HG02588 (cell line): ENCODE data around the gene EPDR1.

Experiments
- ATAC-seq: cut with Tn5 transposase; IDR thresholded peaks from one replicate; pipeline ENCODE4 v1.9.1; 2021; ENCODE audit warnings: mild to moderate bottlenecking, moderate library complexity; ENCODE audit not compliant: unreplicated experiment

The EPDR1 gene

GRCh38 chr7:37920305-37920848, at the start of gene EPDR1:
EPDR1 (plus strand) TSS chr7:37920640; CDS start chr7:37920940, 300 bp downstream.
- ATAC-seq = peak; percentile 44

- no peak for ATAC-seq
These were observed 38.4 kb upstream of the EPDR1 start for GRCh38 chr7:37882086-37882485.

DNA sequence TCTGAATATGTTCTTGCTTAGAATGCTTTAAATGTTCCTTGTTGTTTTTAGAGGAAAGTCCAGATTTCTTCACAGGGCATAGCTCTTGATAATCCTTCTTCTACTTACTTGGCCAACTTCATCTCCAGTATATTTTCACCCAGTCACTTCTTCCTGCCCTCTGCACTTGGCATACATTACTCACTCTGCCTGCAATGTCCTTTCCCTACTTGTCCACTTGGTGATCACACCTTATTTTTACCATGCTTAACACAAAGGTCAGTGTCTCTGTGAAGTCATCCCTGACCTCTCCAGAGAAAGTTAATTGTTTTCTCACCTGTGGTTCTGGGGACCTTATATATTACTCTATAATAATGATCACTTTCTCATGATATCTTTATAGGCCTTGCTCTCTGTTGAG, 27.1 kb upstream of the EPDR1 start:
- no peak for ATAC-seq

- ATAC-seq = no peak
These were observed 25.8 kb upstream of the EPDR1 start for GRCh38 chr7:37894671-37895070.

- ATAC-seq = no peak
These were observed 20.7 kb upstream of the EPDR1 start for GRCh38 chr7:37899712-37900247.

GRCh38 chr7:37901236-37901827, 19.1 kb upstream of the EPDR1 start:
- no peak for ATAC-seq

- ATAC-seq = no peak
These were observed 18.4 kb upstream of the EPDR1 start for GRCh38 chr7:37901890-37902524.

DNA sequence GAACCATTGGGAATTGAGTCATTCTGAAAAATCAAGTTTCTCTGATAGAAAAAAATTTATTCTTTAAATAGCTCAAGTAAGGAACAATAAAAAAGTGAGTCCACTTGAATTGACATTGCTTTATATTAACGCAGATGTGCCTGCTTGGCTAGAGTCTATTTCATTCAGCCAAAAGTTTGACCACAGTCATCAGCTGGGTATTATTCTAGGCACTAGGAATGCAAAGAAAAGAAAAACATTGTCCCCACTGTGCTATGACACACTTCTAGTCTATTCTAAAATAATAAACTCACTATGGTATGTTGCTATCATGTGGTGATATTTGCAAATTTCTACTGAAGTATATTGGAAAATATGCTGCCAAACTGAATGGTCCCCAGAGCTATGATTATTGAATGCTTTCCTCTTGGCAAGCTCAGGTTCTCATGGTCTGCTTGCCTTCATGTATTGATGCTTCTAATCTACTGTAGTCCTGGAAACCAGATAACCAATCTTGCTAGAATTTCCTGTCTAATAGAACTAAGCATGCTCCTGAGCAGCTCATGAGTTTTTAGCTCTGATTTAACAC, 12.1 kb upstream of the EPDR1 start:
- no peak for ATAC-seq

- no peak for ATAC-seq
These were observed 7.7 kb upstream of the EPDR1 start for GRCh38 chr7:37912756-37913155.

DNA sequence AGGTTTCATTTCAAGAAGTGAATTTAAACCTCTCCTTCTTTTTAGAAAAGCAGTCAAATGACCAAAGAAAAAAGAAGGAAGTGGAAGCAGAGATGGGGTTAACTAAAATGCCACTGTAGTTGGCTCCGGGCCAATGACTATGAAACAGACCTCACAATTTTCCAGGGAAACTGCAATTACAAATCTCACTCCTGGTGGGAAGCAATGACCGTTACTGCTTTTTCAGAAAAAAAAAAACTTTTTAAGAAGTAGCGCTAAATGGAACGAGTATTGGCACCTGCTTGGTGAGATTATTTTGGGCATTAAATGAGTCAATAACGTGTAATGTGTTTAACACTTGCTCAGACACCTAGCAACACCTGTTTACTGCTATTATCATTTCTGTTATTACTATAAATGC, 5.0 kb upstream of the EPDR1 start:
- ATAC-seq = no peak

DNA sequence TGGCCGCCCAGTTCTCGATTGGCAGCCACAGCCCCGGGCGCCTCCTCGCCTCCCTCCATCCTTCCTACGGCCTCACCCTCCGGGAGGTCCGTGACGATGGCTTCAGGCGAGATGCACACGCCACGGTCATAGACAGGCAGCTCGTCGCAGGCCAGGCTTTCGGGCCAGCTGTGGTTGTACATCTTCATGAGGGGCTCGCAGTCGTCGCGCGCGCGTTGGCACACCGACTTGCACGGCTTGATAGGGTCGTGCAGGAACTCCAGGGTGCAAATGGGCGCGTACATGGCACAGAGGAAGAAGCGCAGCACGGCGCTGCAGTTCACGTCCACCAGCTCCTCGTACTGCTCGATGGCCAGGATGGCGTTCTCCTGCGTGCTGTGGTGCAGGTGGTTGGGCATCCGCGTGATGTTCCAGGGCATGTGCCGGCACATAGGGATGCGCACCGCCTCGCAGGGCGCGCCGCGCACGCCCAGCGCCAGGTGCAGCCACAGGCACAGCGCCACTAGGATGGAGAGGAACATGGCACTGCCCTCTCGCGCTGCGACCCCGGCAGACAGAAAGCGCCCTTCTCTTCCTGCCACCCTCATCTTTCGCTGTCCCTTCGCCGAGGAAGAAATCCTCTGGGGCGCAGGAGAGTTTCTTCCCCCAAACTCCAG, 4.3 kb upstream of the EPDR1 start:
- ATAC-seq = no peak

DNA sequence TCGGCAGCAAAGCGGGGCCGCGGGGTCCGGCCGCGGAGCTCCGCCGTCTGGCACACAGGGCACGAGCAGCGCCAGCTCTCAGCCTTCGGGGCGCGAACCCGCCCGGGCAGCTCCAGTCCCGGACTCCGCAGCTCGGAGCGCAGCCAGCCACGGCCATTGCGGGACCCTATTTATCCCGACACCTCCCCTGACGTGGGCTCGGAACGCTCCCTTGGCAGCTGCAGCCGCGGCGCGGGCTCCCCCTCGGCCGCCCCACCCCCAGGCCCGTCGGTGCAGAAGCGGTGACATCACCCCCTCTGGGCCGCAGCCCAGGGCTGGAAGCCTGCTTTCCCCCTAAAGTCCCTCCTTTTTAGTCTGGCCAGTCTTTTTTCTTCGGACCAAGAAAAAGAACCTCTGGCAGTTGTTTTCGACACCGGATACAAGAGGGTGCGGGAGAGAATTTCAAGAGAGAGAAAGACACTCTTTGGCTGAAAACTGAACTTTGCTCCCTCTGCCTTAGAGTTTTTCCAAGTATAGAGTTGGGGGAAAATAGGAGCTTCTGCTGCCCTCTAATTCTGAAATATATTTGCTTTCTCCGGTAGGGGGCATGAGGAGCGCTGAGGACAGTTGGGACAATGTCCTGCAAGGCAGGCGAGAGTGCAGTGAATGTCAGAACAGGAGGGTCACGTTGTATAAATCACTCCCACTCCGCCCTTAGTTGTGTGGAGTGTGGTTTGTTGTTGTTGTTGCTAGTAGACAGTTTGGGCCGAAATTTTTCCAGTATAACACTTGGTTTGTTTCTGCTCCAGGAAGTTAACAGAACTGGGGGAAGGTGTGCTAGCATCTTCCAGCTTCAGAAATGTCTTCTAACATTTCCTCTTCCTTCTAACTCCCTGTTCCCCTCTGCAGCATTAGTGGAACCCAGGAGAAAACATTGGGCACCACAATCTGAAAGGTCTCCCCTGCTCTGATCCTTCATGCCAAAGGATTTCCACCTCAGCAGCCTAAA, 3.5 kb upstream of the EPDR1 start, which contains the start of gene SFRP4:
SFRP4 (minus strand) TSS at position 145 of the 988 bp plus-strand sequence. CDS start 280 bp downstream, outside the sequence.
- ATAC-seq = peak; percentile 30

DNA sequence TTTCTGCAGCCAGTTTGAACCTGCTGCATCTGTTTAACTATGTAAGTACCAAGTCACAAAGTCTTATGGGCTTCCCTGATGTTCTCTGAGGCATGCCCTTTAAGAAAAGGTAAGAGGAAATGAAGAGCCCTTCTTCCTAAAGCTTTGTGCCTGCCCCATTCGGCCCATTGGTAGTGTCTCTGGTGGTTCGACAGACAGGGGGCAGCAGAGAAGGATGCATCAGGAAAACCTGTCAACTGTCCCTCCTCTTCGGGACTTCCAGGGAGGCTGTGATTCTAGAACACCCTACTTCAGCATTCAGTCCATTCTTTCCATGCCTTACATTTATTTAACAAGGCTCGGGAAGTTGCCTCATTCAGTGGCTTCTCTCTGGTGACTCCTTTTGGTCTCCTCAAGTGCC, 1.9 kb upstream of the EPDR1 start:
- ATAC-seq = no peak

DNA sequence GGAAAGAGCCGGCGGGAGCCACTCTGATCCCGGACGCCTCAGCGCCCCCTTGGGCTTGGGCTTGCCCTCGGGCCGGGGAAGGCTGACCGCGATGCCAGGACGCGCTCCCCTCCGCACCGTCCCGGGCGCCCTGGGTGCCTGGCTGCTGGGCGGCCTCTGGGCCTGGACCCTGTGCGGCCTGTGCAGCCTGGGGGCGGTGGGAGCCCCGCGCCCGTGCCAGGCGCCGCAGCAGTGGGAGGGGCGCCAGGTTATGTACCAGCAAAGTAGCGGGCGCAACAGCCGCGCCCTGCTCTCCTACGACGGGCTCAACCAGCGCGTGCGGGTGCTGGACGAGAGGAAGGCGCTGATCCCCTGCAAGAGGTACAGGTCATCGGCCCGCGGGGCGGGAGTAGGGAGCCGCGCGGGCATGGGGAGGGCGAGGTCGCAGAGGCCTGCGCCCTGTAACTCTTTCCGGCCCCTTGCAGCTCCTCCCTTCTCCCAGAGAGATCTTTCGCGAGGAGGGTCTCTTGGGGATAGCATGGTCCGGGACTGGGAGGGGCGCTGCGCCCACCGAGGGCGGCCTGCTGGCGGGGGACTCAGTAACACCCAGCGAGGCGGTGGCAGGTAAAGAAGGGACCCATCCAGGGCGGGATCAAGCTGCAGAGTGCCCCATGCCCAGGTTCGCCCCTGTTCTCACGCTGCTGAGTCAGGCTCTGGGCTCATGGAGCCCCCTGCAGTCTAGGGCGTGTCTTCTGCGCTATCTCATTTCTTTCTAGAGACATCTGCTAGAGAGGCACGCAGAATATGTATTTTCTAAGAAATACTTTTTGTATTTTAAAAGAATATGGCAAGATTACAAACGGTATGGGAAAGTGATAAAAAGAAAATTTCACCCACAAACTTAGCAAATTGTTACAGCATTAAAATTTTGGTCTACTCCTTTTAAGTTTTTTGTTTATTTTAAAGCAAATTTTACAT, 687 bp downstream of the EPDR1 start:
- peak; percentile 58 for ATAC-seq

GRCh38 chr7:37921876-37922275, 1.4 kb downstream of the EPDR1 start:
- ATAC-seq = no peak

- no peak for ATAC-seq
These were observed 3.6 kb downstream of the EPDR1 start for GRCh38 chr7:37923996-37924395.

DNA sequence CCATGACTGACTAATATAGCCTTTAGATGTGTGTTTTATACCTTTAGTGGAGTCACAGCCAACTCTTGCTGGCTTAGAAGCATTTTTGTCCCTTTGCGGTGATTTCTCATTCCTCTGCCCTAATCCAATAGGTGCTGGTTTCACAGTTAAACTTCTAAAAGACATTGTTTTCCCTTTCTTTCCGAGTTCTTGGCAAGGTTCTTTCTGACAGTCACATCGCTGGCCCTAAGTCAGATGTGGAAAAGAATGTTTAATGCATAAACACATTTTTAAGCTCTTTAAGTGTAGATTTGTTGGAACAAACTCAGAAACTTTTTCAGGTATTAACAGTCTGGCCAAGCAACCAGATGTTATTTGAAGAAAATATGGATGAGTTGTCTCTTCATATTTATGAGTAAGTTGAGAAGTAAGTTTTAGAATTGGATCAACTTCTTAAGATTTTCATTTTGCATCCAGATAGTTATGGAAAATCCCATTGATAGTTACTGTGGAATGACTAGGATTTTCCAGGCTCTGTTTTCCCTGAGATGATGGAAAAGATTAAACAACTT, 4.1 kb downstream of the EPDR1 start:
- ATAC-seq = no peak

- ATAC-seq = no peak
These were observed 5.2 kb downstream of the EPDR1 start for GRCh38 chr7:37925620-37926019.
